Adipocyte (in vitro differentiated cells): ENCODE data around the gene ELOVL6.
"Not testable (repeated sequence)": the region's sequence is repeated elsewhere in the genome, so short reads cannot be mapped to it uniquely, and the experiment has no call there.

ENCODE experiments used
- DNase-seq: peaks from one replicate; pipeline ENCODE4 v3.0.0-alpha.2; 2015; ENCODE audit warnings: low read depth
- H3K27me3 ChIP-seq: replicated peaks from 2 replicates; pipeline ENCODE4 v1.7.0; 2013; ENCODE audit warnings: mild to moderate bottlenecking, low read length, moderate library complexity; ENCODE audit not compliant: control insufficient read depth, insufficient read depth
- H3K36me3 ChIP-seq: 2 replicates; pipeline ENCODE4 v1.7.0; 2013; ENCODE audit warnings: low read length, mild to moderate bottlenecking, moderate library complexity; ENCODE audit not compliant: control insufficient read depth, insufficient read depth, severe bottlenecking
- H3K4me1 ChIP-seq: 2 replicates; pipeline ENCODE4 v1.7.0; 2013; ENCODE audit warnings: mild to moderate bottlenecking, low read length, moderate library complexity; ENCODE audit not compliant: control insufficient read depth, insufficient read depth
- H3K4me3 ChIP-seq: 2 replicates; pipeline ENCODE4 v1.7.0; 2013; ENCODE audit warnings: mild to moderate bottlenecking, low read length, moderate library complexity
- H3K9ac ChIP-seq: 2 replicates; pipeline ENCODE4 v1.7.0; 2013; ENCODE audit warnings: mild to moderate bottlenecking, low read length, moderate library complexity
- H3K9me3 ChIP-seq: 2 replicates; pipeline ENCODE4 v1.7.0; 2013; ENCODE audit warnings: mild to moderate bottlenecking, low read length, moderate library complexity; ENCODE audit not compliant: control insufficient read depth

Gene ELOVL6

DNA sequence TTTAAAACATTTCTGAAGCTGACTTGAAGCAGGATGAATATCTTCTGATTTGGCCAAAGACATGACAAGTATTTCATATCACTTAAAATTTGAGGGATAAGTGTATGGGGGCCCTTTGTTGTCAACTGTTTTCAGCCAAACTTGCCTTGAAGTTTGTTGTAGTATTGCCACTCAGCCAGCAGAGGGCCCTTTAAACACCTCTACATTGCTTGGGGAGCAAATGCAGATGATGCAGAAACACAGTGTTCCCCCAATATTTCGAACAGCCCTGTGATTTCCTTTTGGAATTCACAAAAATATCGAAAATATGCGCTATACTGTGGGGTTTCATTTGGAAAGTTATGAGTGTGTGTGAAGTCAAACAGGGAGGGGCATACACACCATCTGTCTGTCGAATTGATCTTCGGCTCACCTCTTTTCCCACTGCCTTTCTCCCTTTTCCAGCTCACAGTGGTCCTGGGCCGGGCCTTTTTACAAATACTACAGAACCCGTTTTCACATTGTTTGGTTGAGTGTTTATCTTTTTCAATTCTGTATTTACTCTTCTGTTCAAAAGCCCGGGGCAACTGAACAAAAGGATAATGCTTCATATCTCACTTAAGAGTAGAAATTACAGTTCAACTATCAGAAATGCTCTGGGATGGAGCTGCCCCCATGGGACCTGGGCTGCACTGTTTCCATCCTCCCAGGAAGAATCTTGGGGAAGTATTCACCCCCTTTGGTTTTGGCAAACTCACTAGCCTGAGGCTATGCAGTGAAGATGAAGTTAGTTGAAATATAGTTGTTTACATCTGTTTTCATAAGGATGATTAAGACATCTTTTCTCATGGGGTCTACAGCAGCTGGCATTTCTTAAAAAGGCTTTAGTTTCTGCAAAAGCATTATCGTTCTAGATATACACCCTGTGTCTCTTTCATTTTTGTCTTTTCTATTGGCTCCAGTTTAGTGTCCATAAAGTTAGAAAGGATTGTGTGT lies 148.2 kb downstream of the ELOVL6 start:
- Histone ChIP-seq H3K9me3 (no peaks in the 10 kb centered on the region), H3K9ac (no peak overlapping the region), H3K36me3 (peaks cover 32% of the 10 kb centered on the region), H3K4me1 (no peaks in the 10 kb centered on the region), H3K27me3 (no peaks in the 10 kb centered on the region), H3K4me3 (no peak overlapping the region)
- DNase-seq, result peak; percentile 81

- H3K9me3 ChIP-seq, result no peaks in the 10 kb centered on the region
Observed at GRCh38 chr4:110046588-110047049, 151.8 kb downstream of the ELOVL6 start.

DNA sequence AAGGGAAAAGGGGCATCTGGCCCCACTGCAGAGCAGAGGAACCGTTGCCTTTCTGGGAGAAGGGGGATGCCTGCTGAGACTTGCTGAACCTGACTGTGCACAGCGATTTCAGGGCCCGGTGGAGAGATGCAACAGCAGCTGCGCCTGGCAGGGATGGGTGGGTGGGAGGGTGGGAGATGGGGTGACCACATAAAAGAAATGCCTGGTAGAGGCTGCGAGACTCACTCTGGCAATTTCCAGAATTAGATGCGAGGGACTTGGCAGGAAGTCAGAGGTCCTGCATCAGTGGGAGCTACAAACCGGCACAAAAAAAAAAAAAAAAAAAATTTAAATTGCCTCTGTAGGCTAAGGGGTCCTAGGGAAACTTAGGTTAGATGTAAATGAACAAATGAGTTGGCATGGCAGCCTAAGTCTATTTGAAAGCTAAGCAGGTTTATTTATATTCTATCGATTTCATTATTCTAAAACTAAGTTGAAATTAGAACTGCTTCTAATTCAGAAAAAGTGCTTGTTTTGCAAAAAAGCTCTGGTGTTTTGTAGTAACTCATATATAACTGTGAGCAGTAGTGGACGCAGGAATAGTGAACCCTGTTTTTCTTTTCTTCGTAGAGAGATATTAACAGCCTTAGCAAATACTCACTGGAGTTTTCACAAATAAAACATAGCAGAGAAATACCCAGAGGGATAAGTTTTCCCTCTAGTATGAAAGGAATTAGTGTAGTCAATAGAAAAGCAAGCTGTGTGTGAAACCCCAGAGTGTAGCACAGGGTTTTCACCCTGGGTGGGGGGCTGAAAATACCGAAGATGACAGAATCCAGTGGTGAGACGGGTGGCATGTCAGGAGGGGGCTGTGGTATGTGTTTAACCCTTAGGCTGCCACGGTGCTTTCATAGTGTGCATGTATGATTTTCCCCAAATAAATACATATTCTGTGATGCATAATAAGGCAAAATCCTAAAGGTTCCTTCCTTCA lies 155.6 kb downstream of the ELOVL6 start:
- Histone ChIP-seq H3K4me3 (peak overlapping the region; percentile 32), H3K27me3 (no peaks in the 10 kb centered on the region), H3K9ac (no peak overlapping the region), H3K9me3 (no peaks in the 10 kb centered on the region), H3K4me1 (peaks cover 10% of the 10 kb centered on the region), H3K36me3 (peaks cover 3% of the 10 kb centered on the region)
- DNase-seq, result peak; percentile 49

More at GRCh38 chr4:110046588-110047049, 151.8 kb downstream of the ELOVL6 start:
- Histone ChIP-seq H3K36me3 (peaks cover 23% of the 10 kb centered on the region), H3K9ac (no peak overlapping the region), H3K27me3 (no peaks in the 10 kb centered on the region), H3K4me3 (no peak overlapping the region), H3K4me1 (peaks cover 10% of the 10 kb centered on the region)
- DNase-seq, result peak; percentile 39

- Histone ChIP-seq H3K36me3 (peaks cover 3% of the 10 kb centered on the region), H3K9ac (no peak overlapping the region), H3K27me3 (no peaks in the 10 kb centered on the region), H3K4me1 (peaks cover 10% of the 10 kb centered on the region), H3K9me3 (no peaks in the 10 kb centered on the region), H3K4me3 (no peak overlapping the region)
- no peak for DNase-seq
Observed at GRCh38 chr4:110041735-110042134, 156.7 kb downstream of the ELOVL6 start.

- not testable (repeated sequence) for DNase-seq, H3K27me3 ChIP-seq, H3K36me3 ChIP-seq, H3K9ac ChIP-seq, H3K4me3 ChIP-seq, H3K9me3 ChIP-seq
- H3K4me1 ChIP-seq, result peaks cover 10% of the 10 kb centered on the region
Observed at GRCh38 chr4:110039164-110039563, 159.3 kb downstream of the ELOVL6 start.

GRCh38 chr4:110034026-110034393 lies 164.4 kb downstream of the ELOVL6 start:
- no peaks in the 10 kb centered on the region for H3K27me3 ChIP-seq
- DNase-seq, result no peak
- no peak overlapping the region for H3K4me3 ChIP-seq
- no peaks in the 10 kb centered on the region for H3K4me1 ChIP-seq
- H3K36me3 ChIP-seq, result no peaks in the 10 kb centered on the region
- no peak overlapping the region for H3K9ac ChIP-seq
- no peaks in the 10 kb centered on the region for H3K9me3 ChIP-seq

- H3K27me3 ChIP-seq, result no peaks in the 10 kb centered on the region
- H3K36me3 ChIP-seq, result no peaks in the 10 kb centered on the region
- H3K9ac ChIP-seq, result no peak overlapping the region
- no peak for DNase-seq
- no peak overlapping the region for H3K4me3 ChIP-seq
- no peaks in the 10 kb centered on the region for H3K4me1 ChIP-seq
- H3K9me3 ChIP-seq, result no peaks in the 10 kb centered on the region
Observed at GRCh38 chr4:110033355-110034025, 164.9 kb downstream of the ELOVL6 start.

DNA sequence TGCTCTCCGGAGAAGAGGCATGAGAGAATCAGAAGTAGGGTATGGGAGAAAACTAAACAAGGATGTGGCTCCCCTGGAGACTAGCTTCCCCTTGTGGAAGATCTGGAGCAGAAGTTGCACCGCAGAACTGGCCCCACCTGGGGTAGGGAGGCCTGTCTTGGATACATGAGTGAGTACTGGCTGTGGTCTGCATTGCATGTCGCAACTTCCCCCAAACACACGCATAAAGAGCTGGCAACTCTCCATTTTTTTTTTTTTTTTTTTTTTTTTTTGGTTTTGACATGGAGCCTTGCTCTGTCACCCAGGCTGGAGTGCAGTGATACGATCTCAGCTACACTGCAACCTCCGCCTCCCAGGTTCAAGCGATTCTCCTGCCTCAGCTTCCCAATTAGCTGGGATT lies 165.8 kb downstream of the ELOVL6 start:
- no peaks in the 10 kb centered on the region for H3K4me1 ChIP-seq
- H3K4me3 ChIP-seq, result no peak overlapping the region
- no peaks in the 10 kb centered on the region for H3K36me3 ChIP-seq
- DNase-seq, result no peak
- H3K9ac ChIP-seq, result no peak overlapping the region
- no peaks in the 10 kb centered on the region for H3K27me3 ChIP-seq
- H3K9me3 ChIP-seq, result no peaks in the 10 kb centered on the region

DNA sequence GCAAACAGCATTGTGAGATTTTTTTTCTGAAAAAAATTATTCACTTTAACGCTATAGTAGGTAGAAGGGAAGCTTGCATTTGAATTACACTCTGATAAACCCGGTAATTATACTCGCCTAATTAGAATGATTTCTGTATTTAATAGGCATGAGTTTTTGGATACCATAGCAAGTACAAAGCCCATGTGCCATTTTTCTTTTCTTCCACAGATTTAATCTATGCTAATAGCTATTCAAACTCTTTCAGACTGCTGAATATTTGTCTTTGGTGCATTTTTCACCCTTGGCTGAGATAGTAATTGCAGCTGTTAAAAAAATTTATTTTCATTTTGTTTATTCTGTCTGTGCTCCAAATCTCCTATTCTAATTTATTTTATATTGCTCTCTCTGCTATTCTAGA lies 172.7 kb downstream of the ELOVL6 start:
- Histone ChIP-seq H3K36me3 (no peaks in the 10 kb centered on the region), H3K9ac (no peak overlapping the region), H3K4me1 (peaks cover 3% of the 10 kb centered on the region), H3K9me3 (no peaks in the 10 kb centered on the region), H3K27me3 (no peaks in the 10 kb centered on the region), H3K4me3 (no peak overlapping the region)
- DNase-seq, result no peak

DNA sequence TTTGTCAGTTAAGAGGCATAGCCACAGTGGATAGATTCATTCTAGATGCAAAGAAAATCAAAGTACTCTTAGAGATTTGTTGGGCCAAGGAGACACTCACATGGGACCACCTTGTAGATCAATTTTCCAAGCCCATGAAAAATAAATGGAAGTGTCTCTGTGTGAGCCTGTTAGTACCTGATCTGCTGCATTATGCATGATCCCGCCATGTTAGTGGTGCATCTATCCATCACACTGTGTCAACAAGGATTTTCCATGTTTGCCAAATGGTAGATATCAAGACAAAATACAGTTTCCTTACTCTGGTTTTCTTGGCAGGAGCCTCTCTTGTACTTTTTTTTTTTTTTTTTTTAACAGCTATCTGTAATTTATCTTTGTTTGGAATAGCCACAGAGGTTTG lies 173.4 kb downstream of the ELOVL6 start:
- no peaks in the 10 kb centered on the region for H3K36me3 ChIP-seq
- H3K4me1 ChIP-seq, result peaks cover 9% of the 10 kb centered on the region
- DNase-seq, result no peak
- H3K4me3 ChIP-seq, result no peak overlapping the region
- H3K9ac ChIP-seq, result no peak overlapping the region
- no peaks in the 10 kb centered on the region for H3K9me3 ChIP-seq
- no peaks in the 10 kb centered on the region for H3K27me3 ChIP-seq
